Ishikawa (cell line): Measurements from ENCODE around the gene ZBTB20.

ENCODE experiments used
- EGR1 ChIP-seq: IDR thresholded peaks from 2 replicates; pipeline ENCODE4 v1.6.1; 2012
- EP300 ChIP-seq: IDR thresholded peaks from 2 replicates; pipeline ENCODE4 v1.6.1; 2012; ENCODE audit warnings: borderline replicate concordance
- RAD21 ChIP-seq: IDR thresholded peaks from 2 replicates; pipeline ENCODE4 v1.6.1; 2012; ENCODE audit warnings: low read depth
- YY1 ChIP-seq: IDR thresholded peaks from 2 replicates; pipeline ENCODE4 v1.6.1; 2012; ENCODE audit warnings: low read depth
- TF ChIP-seq, protein P1 (sequence below): IDR thresholded peaks from 2 replicates; pipeline ENCODE4 v1.6.1; 2012
- TF ChIP-seq, protein P2 (sequence below): IDR thresholded peaks from 2 replicates; pipeline ENCODE4 v1.6.1; 2012; ENCODE audit warnings: low read depth, mild to moderate bottlenecking

DNA sequence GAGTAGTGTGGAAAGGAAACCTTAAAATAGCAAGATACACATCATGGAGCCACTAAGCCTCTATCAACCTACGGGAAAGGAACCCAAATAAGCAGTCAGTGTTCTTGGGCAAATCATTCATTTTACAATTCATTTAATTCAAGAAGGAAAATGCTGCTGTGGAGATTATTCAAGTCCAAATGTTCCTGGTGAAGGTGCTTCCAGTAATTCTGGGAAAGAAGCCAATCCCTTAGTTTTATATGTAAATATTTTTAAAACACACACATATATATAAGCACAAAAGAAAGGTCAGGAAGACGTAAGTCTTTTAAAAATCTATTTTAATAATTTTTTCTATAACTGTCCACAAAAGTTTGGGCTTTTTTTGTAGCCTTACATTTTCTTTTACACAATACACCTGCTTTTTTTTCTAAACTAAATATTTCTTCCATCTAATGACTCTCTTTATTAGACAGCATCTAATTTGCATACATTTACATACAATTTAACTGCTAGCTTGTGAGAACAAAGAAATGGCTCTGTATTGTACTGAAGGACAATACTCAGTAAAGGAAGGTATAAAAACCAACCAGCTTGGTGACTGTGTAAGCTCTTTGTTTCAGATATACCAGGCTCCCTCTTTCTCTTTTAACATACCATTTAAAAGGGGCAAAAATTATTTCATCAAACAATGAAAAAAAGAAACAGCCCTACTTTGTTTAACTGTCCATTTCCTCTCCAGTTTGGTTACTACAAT is 269.5 kb downstream of the ZBTB20 start:
- TF ChIP-seq EP300, result no peak
- TF ChIP-seq RAD21, result no peak
- TF ChIP-seq EGR1, result no peak
- TF ChIP-seq, protein P1, sequence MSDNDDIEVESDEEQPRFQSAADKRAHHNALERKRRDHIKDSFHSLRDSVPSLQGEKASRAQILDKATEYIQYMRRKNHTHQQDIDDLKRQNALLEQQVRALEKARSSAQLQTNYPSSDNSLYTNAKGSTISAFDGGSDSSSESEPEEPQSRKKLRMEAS, result no peak
- TF ChIP-seq, protein P2, sequence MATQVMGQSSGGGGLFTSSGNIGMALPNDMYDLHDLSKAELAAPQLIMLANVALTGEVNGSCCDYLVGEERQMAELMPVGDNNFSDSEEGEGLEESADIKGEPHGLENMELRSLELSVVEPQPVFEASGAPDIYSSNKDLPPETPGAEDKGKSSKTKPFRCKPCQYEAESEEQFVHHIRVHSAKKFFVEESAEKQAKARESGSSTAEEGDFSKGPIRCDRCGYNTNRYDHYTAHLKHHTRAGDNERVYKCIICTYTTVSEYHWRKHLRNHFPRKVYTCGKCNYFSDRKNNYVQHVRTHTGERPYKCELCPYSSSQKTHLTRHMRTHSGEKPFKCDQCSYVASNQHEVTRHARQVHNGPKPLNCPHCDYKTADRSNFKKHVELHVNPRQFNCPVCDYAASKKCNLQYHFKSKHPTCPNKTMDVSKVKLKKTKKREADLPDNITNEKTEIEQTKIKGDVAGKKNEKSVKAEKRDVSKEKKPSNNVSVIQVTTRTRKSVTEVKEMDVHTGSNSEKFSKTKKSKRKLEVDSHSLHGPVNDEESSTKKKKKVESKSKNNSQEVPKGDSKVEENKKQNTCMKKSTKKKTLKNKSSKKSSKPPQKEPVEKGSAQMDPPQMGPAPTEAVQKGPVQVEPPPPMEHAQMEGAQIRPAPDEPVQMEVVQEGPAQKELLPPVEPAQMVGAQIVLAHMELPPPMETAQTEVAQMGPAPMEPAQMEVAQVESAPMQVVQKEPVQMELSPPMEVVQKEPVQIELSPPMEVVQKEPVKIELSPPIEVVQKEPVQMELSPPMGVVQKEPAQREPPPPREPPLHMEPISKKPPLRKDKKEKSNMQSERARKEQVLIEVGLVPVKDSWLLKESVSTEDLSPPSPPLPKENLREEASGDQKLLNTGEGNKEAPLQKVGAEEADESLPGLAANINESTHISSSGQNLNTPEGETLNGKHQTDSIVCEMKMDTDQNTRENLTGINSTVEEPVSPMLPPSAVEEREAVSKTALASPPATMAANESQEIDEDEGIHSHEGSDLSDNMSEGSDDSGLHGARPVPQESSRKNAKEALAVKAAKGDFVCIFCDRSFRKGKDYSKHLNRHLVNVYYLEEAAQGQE, result no peak
- no peak for TF ChIP-seq YY1
